ENCODE results near the gene MAP7D1. TPM values are rescaled to one million over a fixed set of nuclear protein-coding genes. Genes with fewer than 3 reads are reported as not detected.

Gene MAP7D1
- total RNA-seq, 1 donor from 2014 or later = 93.8 TPM

DNA sequence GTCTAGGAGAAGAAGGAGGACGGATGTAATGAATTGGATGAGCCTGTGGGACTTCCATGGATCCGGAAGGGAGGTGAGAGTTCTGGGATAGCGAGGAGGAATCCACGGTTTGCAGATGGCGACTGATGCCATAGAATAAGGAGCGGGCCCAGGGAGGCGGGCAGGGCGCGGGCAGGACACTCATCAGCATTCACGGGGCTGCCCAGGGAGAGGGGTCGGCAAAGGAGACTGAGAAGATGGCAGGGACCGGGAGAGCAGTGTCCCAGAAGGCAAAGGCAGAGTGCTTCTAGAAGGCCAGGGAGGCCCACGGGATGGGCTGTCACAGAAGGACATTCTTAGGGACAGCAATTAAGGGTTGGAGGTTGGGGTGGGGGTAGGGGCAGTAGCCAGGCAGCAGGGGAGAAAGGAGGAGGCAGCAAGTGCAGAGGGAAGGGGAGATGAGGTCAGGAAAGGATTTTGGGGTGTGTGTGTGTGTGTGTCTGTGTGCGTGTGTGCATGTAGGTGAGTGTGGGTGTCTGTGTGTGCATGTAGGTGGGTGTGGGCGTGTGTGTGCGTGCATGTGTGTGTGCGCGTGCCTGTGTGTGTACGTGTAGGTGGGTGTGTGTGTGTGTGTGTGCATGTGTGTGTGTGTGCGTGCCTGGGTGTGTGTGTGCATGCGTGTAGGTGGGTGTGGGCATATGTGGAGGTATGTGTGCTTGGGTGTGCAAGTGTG lies 29.8 kb upstream of the MAP7D1 start:
- DNase-seq (ENCODE audit: extremely low spot score in 2 of 2) = no peak
- intact Hi-C loops (cut with DNase I) = no loop called here

GRCh38 chr1:36126797-36127500 lies 29.0 kb upstream of the MAP7D1 start:
- Histone ChIP-seq H3K27me3 (no peaks in the 10 kb centered on the region), H3K4me1 (peaks cover 32% of the 10 kb centered on the region), H3K36me3 (no peaks in the 10 kb centered on the region), H3K4me3 (no peak overlapping the region), H3K27ac (no peak overlapping the region), H3K9me3 (no peaks in the 10 kb centered on the region)
- intact Hi-C loops (cut with DNase I) = no loop called here
- TF ChIP-seq CTCF (IDR thresholded peaks at IDR 0.05) = no peak
- TF ChIP-seq POLR2A (IDR thresholded peaks at IDR 0.05) = no peak
- TF ChIP-seq POLR2AphosphoS5 (IDR thresholded peaks at IDR 0.05; ENCODE audit: insufficient read depth in 1 of 2, low read depth in 1 of 2) = no peak
- DNase-seq (ENCODE audit: extremely low spot score in 2 of 2) = no peak

More for the DNA sequence above, 29.8 kb upstream of the MAP7D1 start:
- Histone ChIP-seq H3K4me1 (peaks cover 32% of the 10 kb centered on the region), H3K36me3 (no peaks in the 10 kb centered on the region), H3K4me3 (peak overlapping the region in 1 of 2 donors; percentile 52), H3K27me3 (no peaks in the 10 kb centered on the region), H3K9me3 (no peaks in the 10 kb centered on the region), H3K27ac (peak overlapping the region; percentile 76)
- TF ChIP-seq CTCF (IDR thresholded peaks at IDR 0.05) (no peak), POLR2A (IDR thresholded peaks at IDR 0.05) (no peak), POLR2AphosphoS5 (IDR thresholded peaks at IDR 0.05; ENCODE audit: insufficient read depth in 1 of 2, low read depth in 1 of 2) (no peak)

GRCh38 chr1:36128126-36128904 lies 27.6 kb upstream of the MAP7D1 start:
- Histone ChIP-seq H3K4me3 (no peak overlapping the region), H3K9me3 (no peaks in the 10 kb centered on the region), H3K4me1 (peaks cover 33% of the 10 kb centered on the region), H3K27ac (no peak overlapping the region), H3K36me3 (no peaks in the 10 kb centered on the region), H3K27me3 (no peaks in the 10 kb centered on the region)
- intact Hi-C loops (cut with DNase I) = no loop called here
- no peak for TF ChIP-seq POLR2AphosphoS5 (IDR thresholded peaks at IDR 0.05; ENCODE audit: insufficient read depth in 1 of 2, low read depth in 1 of 2)
- no peak for TF ChIP-seq POLR2A (IDR thresholded peaks at IDR 0.05)
- TF ChIP-seq CTCF (IDR thresholded peaks at IDR 0.05) = no peak
- no peak for DNase-seq (ENCODE audit: extremely low spot score in 2 of 2)

- Histone ChIP-seq H3K27ac (no peak overlapping the region), H3K4me1 (peaks cover 33% of the 10 kb centered on the region), H3K36me3 (no peaks in the 10 kb centered on the region), H3K27me3 (no peaks in the 10 kb centered on the region), H3K9me3 (no peaks in the 10 kb centered on the region), H3K4me3 (no peak overlapping the region)
- TF ChIP-seq POLR2AphosphoS5 (IDR thresholded peaks at IDR 0.05; ENCODE audit: insufficient read depth in 1 of 2, low read depth in 1 of 2) (no peak), POLR2A (IDR thresholded peaks at IDR 0.05) (no peak), CTCF (IDR thresholded peaks at IDR 0.05) (no peak)
- no peak for DNase-seq (ENCODE audit: extremely low spot score in 2 of 2)
- intact Hi-C loops (cut with DNase I) = no loop called here
Observed at GRCh38 chr1:36128905-36129206, 27.1 kb upstream of the MAP7D1 start.
